Endothelial cell (in vitro differentiated cells): Measurements from ENCODE around the gene SPRED2. TPM values are rescaled to one million over a fixed set of nuclear protein-coding genes. Genes with fewer than 3 reads are reported as not detected.
"Not testable (repeated sequence)": the region's sequence is repeated elsewhere in the genome, so short reads cannot be mapped to it uniquely, and the experiment has no call there.

Experiments used
- DNase-seq: peaks from one replicate; pipeline ENCODE4 v3.0.0; 2021; ENCODE audit warnings: low spot score
- H3K27ac Mint-ChIP-seq: one replicate; pipeline ENCODE4 v1.8.0; 2021; ENCODE audit warnings: mixed read lengths, inconsistent platforms; ENCODE audit not compliant: unreplicated experiment
- H3K27me3 Mint-ChIP-seq: one replicate; pipeline ENCODE4 v1.8.0; 2021; ENCODE audit warnings: mild to moderate bottlenecking, moderate library complexity, mixed read lengths, inconsistent platforms; ENCODE audit not compliant: unreplicated experiment
- H3K36me3 Mint-ChIP-seq: one replicate; pipeline ENCODE4 v1.8.0; 2021; ENCODE audit warnings: mild to moderate bottlenecking, low read depth, mixed read lengths, inconsistent platforms; ENCODE audit not compliant: unreplicated experiment
- H3K4me1 Mint-ChIP-seq: one replicate; pipeline ENCODE4 v1.8.0; 2021; ENCODE audit warnings: mild to moderate bottlenecking, mixed read lengths, inconsistent platforms; ENCODE audit not compliant: unreplicated experiment
- H3K4me3 Mint-ChIP-seq: one replicate; pipeline ENCODE4 v1.8.0; 2021; ENCODE audit warnings: mild to moderate bottlenecking, mixed read lengths, inconsistent platforms; ENCODE audit not compliant: unreplicated experiment
- H3K9me3 Mint-ChIP-seq: one replicate; pipeline ENCODE4 v1.8.0; 2021; ENCODE audit warnings: mixed read lengths, inconsistent platforms; ENCODE audit not compliant: unreplicated experiment
- total RNA-seq: library from RNA; stranded (reverse); fragmentation: NEBNext Ultra II Directional; extraction: Animal tissue kit (Norgen Biotek cat#: 25700); gene quantifications from one replicate; pipeline ENCODE4 v1.2.1, GENCODE V29; 2021; ENCODE audit not compliant: unreplicated experiment
- TF ChIP-seq, protein P1 (sequence below): fragments of 200-600 bp; sonication (generic); IDR thresholded peaks from one replicate; pipeline ENCODE4 v1.5.0; 2021; ENCODE audit warnings: antibody characterized with exemption; ENCODE audit not compliant: unreplicated experiment

SPRED2 gene
- total RNA-seq, 1 donor from 2014 or later = 17.6 TPM

DNA sequence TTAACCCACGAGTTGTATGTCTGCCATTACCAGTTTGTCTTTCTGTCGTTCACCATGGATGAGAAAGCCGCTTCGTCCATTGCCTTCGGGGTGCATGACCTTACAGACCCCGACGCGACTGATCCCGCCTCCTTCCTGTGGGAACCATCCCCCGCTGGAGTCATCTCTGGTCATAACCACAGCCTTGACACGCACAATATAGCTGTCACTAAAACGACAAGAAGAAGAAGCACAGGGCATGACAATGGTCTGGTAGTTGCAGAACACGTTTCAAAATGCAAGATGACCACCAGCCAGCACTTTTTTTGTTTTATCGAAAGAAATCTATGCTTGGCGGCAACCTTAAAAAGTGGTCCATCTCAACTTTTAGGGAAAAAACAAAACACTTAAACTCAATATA lies 87.7 kb downstream of the SPRED2 start:
- H3K9me3 Mint-ChIP-seq = no peaks in the 10 kb centered on the region
- TF ChIP-seq, protein P1, sequence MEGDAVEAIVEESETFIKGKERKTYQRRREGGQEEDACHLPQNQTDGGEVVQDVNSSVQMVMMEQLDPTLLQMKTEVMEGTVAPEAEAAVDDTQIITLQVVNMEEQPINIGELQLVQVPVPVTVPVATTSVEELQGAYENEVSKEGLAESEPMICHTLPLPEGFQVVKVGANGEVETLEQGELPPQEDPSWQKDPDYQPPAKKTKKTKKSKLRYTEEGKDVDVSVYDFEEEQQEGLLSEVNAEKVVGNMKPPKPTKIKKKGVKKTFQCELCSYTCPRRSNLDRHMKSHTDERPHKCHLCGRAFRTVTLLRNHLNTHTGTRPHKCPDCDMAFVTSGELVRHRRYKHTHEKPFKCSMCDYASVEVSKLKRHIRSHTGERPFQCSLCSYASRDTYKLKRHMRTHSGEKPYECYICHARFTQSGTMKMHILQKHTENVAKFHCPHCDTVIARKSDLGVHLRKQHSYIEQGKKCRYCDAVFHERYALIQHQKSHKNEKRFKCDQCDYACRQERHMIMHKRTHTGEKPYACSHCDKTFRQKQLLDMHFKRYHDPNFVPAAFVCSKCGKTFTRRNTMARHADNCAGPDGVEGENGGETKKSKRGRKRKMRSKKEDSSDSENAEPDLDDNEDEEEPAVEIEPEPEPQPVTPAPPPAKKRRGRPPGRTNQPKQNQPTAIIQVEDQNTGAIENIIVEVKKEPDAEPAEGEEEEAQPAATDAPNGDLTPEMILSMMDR = no peak
- no peak overlapping the region for H3K4me3 Mint-ChIP-seq
- H3K27ac Mint-ChIP-seq = no peak overlapping the region
- H3K4me1 Mint-ChIP-seq = peaks cover 9% of the 10 kb centered on the region
- H3K27me3 Mint-ChIP-seq = peaks cover 9% of the 10 kb centered on the region
- no peak for DNase-seq
- H3K36me3 Mint-ChIP-seq = no peaks in the 10 kb centered on the region

DNA sequence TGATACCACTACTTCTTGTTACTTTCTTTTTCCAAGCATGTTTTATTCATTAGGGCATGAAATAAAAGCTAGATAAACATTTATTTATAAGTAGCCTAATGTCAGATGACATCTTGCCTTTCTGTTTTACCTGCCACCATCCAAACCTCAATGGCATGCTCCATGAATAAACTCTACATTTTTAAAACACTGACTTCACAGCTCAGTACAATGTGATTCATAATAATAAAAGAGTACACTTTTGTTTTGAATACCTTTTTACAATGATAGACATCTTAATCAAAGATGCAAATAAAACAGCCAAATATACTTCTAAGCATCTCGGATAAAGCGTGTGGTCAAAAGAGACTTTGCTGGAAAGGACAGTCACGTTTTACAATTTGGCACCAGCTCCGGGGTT lies 88.2 kb downstream of the SPRED2 start:
- Mint-ChIP-seq H3K27me3 (peaks cover 9% of the 10 kb centered on the region), H3K9me3 (no peaks in the 10 kb centered on the region), H3K36me3 (no peaks in the 10 kb centered on the region), H3K4me1 (peaks cover 4% of the 10 kb centered on the region), H3K4me3 (no peak overlapping the region), H3K27ac (no peak overlapping the region)
- DNase-seq = no peak
- TF ChIP-seq, protein P1 = no peak

DNA sequence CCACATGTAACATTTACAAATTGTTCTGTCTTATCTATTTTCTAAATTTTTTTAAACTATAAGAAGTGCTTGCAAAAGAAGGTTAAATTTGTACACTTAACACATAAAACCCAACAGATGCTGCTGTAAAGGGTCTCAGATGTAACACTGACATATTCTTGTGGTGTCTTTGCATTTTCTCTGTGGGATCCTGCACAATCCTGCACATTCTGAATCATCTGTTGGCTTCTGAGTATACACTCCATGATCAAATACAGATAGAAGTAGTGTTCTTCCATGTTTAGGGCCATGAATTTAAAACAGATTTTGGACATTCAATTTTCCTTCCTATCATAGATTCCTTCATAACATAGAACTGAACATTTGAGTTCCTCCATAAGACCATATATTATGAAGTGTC lies 89.0 kb downstream of the SPRED2 start:
- H3K9me3 Mint-ChIP-seq = no peaks in the 10 kb centered on the region
- no peak overlapping the region for H3K4me3 Mint-ChIP-seq
- DNase-seq = no peak
- peaks cover 4% of the 10 kb centered on the region for H3K4me1 Mint-ChIP-seq
- no peaks in the 10 kb centered on the region for H3K36me3 Mint-ChIP-seq
- TF ChIP-seq, protein P1 = no peak
- no peak overlapping the region for H3K27ac Mint-ChIP-seq
- peaks cover 9% of the 10 kb centered on the region for H3K27me3 Mint-ChIP-seq

DNA sequence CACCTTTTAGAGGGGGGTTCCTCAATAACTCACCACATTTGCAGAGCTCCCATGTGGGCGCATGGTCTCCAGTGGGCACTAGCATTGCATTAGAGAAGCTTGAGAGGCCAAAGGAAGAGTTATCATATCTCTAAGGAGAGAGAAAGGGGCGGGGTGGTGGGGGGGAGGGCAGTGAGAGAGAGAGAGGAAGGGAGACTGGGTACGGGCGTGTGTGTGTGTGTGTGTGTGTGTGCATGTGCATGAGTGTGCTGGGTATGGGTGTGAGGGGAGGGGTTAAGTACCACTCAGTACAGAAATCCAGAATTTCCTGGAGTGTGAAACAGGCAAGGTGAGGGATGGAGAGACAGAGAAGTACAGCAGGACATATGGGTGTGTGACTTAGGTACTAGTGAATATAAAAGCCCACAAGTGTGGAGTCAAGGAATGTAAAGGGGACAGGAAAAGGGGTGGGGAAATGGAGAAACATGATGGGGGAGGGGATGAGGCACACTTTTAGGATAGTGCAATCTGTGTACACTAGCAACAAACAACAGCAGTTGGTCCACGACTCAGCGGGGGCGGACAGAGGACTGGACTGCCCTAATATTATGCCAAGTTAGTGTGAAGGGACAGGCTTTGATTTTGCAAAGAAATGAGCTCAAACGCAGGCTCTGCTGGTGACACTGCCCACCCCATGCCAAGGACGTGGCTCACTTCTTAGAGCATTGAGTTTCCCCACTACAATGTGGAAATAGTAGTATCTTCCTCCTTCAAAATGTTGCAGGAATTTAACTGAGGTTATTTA lies 91.3 kb downstream of the SPRED2 start:
- no peaks in the 10 kb centered on the region for H3K9me3 Mint-ChIP-seq
- no peak for DNase-seq
- H3K36me3 Mint-ChIP-seq = peaks cover 3% of the 10 kb centered on the region
- H3K27me3 Mint-ChIP-seq = peaks cover 3% of the 10 kb centered on the region
- H3K4me1 Mint-ChIP-seq = peaks cover 4% of the 10 kb centered on the region
- H3K27ac Mint-ChIP-seq = no peak overlapping the region
- TF ChIP-seq, protein P1 = no peak
- no peak overlapping the region for H3K4me3 Mint-ChIP-seq

DNA sequence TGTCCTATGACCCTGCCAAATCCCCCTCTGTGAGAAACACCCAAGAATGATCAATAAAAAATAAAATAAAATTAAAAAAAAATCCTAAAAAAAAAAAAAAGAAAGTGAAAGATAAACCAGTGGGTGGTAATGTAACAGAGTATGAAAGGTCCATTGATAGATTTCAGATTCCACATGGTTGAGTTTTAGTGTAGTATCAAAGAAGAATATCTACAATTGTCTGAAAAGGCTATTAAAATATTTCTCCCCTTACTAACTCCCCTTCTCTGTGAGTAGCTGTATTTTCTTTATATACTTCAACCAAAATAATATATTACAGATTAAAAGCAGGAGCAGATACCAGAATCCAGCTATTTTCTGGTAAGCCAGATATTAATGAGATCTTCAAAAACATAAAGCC lies 92.8 kb downstream of the SPRED2 start:
- peaks cover 4% of the 10 kb centered on the region for H3K27me3 Mint-ChIP-seq
- peaks cover 4% of the 10 kb centered on the region for H3K4me1 Mint-ChIP-seq
- no peaks in the 10 kb centered on the region for H3K9me3 Mint-ChIP-seq
- TF ChIP-seq, protein P1 = no peak
- peaks cover 8% of the 10 kb centered on the region for H3K36me3 Mint-ChIP-seq
- no peak for DNase-seq
- H3K27ac Mint-ChIP-seq = no peak overlapping the region
- no peak overlapping the region for H3K4me3 Mint-ChIP-seq

DNA sequence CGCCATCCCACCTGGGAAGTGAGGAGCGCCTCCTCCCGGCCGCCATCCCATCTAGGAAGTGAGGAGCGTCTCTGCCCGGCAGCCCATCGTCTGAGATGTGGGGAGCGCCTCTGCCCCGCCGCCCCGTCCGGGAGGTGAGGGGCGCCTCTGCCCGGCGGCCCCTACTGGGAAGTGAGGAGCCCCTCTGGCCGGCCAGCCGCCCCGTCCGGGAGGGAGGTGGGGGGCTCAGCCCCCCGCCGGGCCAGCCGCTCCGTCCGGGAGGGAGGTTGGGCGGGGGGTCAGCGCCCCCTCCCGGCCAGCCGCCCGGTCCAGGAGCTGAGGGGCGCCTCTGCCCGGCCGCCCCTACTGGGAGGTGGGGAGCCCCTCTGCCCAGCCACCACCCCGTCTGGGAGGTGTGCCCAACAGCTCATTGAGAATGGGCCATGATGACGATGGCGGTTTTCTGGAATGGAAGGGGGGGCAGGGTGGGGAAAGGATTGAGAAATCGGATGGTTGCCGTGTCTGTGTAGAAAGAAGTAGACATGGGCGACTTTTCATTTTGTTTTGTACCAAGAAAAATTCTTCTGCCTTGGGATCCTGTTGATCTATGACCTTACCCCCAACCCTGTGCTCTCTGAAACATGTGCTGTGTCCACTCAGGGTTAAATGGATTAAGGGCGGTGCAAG lies 93.4 kb downstream of the SPRED2 start:
- not testable (repeated sequence) for H3K4me1 Mint-ChIP-seq, H3K27me3 Mint-ChIP-seq, H3K4me3 Mint-ChIP-seq, H3K27ac Mint-ChIP-seq, H3K9me3 Mint-ChIP-seq, DNase-seq
- H3K36me3 Mint-ChIP-seq = peaks cover 13% of the 10 kb centered on the region

DNA sequence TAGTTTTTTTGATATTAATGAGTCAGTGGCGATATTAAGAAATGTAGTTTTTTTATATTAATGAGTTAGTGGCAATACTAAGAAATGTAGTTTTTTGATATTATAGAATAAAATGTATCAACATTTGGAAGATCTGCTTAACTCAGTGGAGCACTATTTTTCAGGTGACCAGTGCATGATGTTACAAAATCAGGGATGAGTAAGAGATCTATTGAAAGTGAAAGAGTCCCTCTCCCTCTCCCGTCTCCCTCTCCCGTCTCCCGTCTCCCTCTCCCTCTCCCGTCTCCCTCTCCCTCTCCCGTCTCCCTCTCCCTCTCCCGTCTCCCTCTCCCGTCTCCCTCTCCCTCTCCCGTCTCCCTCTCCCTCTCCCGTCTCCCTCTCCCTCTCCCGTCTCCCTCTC lies 94.5 kb downstream of the SPRED2 start:
- H3K4me1 Mint-ChIP-seq, H3K4me3 Mint-ChIP-seq, H3K27ac Mint-ChIP-seq, DNase-seq, H3K9me3 Mint-ChIP-seq, H3K27me3 Mint-ChIP-seq: not testable (repeated sequence)
- peaks cover 13% of the 10 kb centered on the region for H3K36me3 Mint-ChIP-seq
